HepG2 (cell line): ENCODE data around the gene FNIP2. TPM values are rescaled to one million over a fixed set of nuclear protein-coding genes. Genes with fewer than 3 reads are reported as not detected.
A peak's percentile ranks its signal among the peaks of the same experiment; 100 is the strongest.

Experiments used
- ATF1 ChIP-seq: IDR thresholded peaks from 2 replicates; pipeline ENCODE4 v1.6.1; 2016; ENCODE audit warnings: mild to moderate bottlenecking, control low read depth
- CREM ChIP-seq, 2 experiments: sonication (generic) in 1 of 2; formaldehyde crosslinking in 1 of 2; IDR thresholded peaks; 2 replicates each; pipeline versions ENCODE4 v1.4.0 to v1.6.1; 2016 to 2020; ENCODE audit warnings: antibody characterized with exemption in 1 of 2, mild to moderate bottlenecking in 1 of 2, missing genetic modification reagents in 1 of 2
- DNMT3B ChIP-seq: conservative IDR thresholded peaks from 2 replicates; pipeline ENCODE4 v1.6.1; 2016; ENCODE audit warnings: missing biosample characterization, control low read depth
- FOXO4 ChIP-seq: sonication (generic); formaldehyde crosslinking; conservative IDR thresholded peaks from 2 replicates; pipeline ENCODE4 v1.8.1; 2023; ENCODE audit warnings: missing genetic modification reagents
- IKZF1 ChIP-seq: fragments of 450-650 bp; IDR thresholded peaks from 2 replicates; pipeline ENCODE4 v1.7.1; 2016
- KLF16 ChIP-seq, 2 experiments: sonication (generic) in 1 of 2; formaldehyde crosslinking in 1 of 2; IDR thresholded peaks; 2 replicates each; pipeline versions ENCODE4 v1.6.1 to v1.8.0; 2016 to 2023; ENCODE audit warnings: missing genetic modification reagents in 2 of 2, missing compliant biosample characterization in 1 of 2
- MAFK ChIP-seq, 2 experiments: IDR thresholded peaks in 1 of 2; conservative IDR thresholded peaks in 1 of 2; 2 replicates each; pipeline ENCODE4 v1.6.1; 2011; ENCODE audit warnings: improper control_type of control experiment in 2 of 2, low read length in 2 of 2
- NFKBIZ ChIP-seq: IDR thresholded peaks from 2 replicates; pipeline ENCODE4 v1.6.1; 2018; ENCODE audit warnings: missing genetic modification reagents, missing compliant biosample characterization
- RARA ChIP-seq: IDR thresholded peaks from 2 replicates; pipeline ENCODE4 v1.6.1; 2016; ENCODE audit warnings: missing genetic modification reagents, missing compliant biosample characterization
- REL ChIP-seq: sonication (generic); formaldehyde crosslinking; conservative IDR thresholded peaks from 2 replicates; pipeline ENCODE4 v1.8.0; 2022; ENCODE audit warnings: mild to moderate bottlenecking, missing genetic modification reagents, moderate library complexity
- RNF219 ChIP-seq: sonication (generic); formaldehyde crosslinking; IDR thresholded peaks from 2 replicates; pipeline ENCODE4 v1.5.0; 2020; ENCODE audit warnings: mild to moderate bottlenecking, missing genetic modification reagents
- SIX4 ChIP-seq: sonication (generic); formaldehyde crosslinking; IDR thresholded peaks from 2 replicates; pipeline ENCODE4 v1.4.0; 2020; ENCODE audit warnings: missing genetic modification reagents
- TFE3 ChIP-seq: IDR thresholded peaks from 2 replicates; pipeline ENCODE4 v1.6.1; 2016
- ZBTB42 ChIP-seq: sonication (generic); formaldehyde crosslinking; IDR thresholded peaks from 2 replicates; pipeline ENCODE4 v1.5.0; 2020; ENCODE audit warnings: mild to moderate bottlenecking, missing genetic modification reagents
- ZGPAT ChIP-seq: IDR thresholded peaks from 2 replicates; pipeline ENCODE4 v1.6.1; 2016; ENCODE audit warnings: mild to moderate bottlenecking
- ZNF207 ChIP-seq: fragments of 450-650 bp; IDR thresholded peaks from 2 replicates; pipeline ENCODE4 v1.6.1; 2016; ENCODE audit warnings: antibody characterized with exemption, borderline replicate concordance
- ZNF451 ChIP-seq: sonication (generic); formaldehyde crosslinking; IDR thresholded peaks from 2 replicates; pipeline ENCODE4 v1.5.0; 2020; ENCODE audit warnings: mild to moderate bottlenecking, missing genetic modification reagents
- polyA plus RNA-seq, 8 experiments: library from polyadenylated mRNA; depleted of rRNA in 3 of 8; stranded (reverse) in 7 of 8; unstranded in 1 of 8; fragments of >200 nt; fragmentation: Illumina TruSeq in 4 of 8; extraction: Trizol in 4 of 8; gene quantifications; 2 replicates each; pipeline versions ENCODE4 v1.2.1 to v1.2.3, GENCODE V29; 2011 to 2016; ENCODE audit warnings: low read depth in 4 of 8, missing spikeins in 1 of 8, mixed read lengths in 1 of 8; ENCODE audit not compliant: insufficient read depth in 1 of 8
- total RNA-seq, 5 experiments: library from RNA; depleted of rRNA; stranded (reverse); fragments of >200 nt; fragmentation: Illumina TruSeq; extraction: Trizol; gene quantifications; 2 replicates each; pipeline ENCODE4 v1.2.3, GENCODE V29; 2016; ENCODE audit warnings: low read depth in 1 of 5

FNIP2 gene
- total and polyA plus RNA-seq, 2 of the 13 experiments (the other 11 are each of a cell fraction or from before 2014, with no cell fraction given): 15.5 to 21.0 TPM

GRCh38 chr4:158722917-158723793 lies 45.7 kb upstream of the FNIP2 start, which contains the start of gene PPID (continued):
- TF ChIP-seq RNF219 (CRISPR knock-in tag) (no peak), MAFK (conservative IDR thresholded peaks at IDR 0.05 in 1 of 2, IDR thresholded peaks at IDR 0.05 in 1 of 2; ENCODE audit: low read length in 2 of 2) (no peak), ZBTB42 (CRISPR knock-in tag) (no peak; the same call in 1 of the 2 replicates), DNMT3B (no peak), ATF1 (no peak), ZNF451 (CRISPR knock-in tag) (peak; percentile 63; the same call in 1 of the 2 replicates), NFKBIZ (peak; percentile 83), KLF16 (CRISPR knock-in tag; IDR thresholded peaks at IDR 0.05) (peak in 1 of 2 experiments; percentile 93; a peak in 2 of 4 replicates), CREM (IDR thresholded peaks at IDR 0.05) (peak; percentile 48; the same call in 1 of the 2 replicates), CREM (CRISPR knock-in tag; IDR thresholded peaks at IDR 0.05) (no peak), SIX4 (CRISPR knock-in tag) (peak; percentile 21; the same call in 1 of the 2 replicates), REL (CRISPR knock-in tag) (peak; percentile 29; the same call in 1 of the 2 replicates), ZNF207 (no peak), TFE3 (CRISPR knock-in tag) (peak; percentile 77; the same call in 1 of the 2 replicates), IKZF1 (no peak), FOXO4 (no peak), ZGPAT (CRISPR knock-in tag) (peak; percentile 84), RARA (peak; percentile 52)
